K562 (cell line): Measurements from ENCODE around the gene XKR3. TPM values are rescaled to one million over a fixed set of nuclear protein-coding genes. Genes with fewer than 3 reads are reported as not detected.
A peak's percentile ranks its signal among the peaks of the same experiment; 100 is the strongest.

Experiments used
- ATAC-seq: fragments of 200-7000 bp; cut with Tn5 transposase; 3 replicates; pipeline ENCODE4 v1.9.1; 2020; ENCODE audit warnings: moderate library complexity
- BruUV-seq: library from RNA; stranded (reverse); fragments of 400-500 nt; replicated peaks from 2 replicates; lab custom pipeline; 2021; lab: Mats Ljungman, UMichigan
- CTCF ChIA-PET: fragments of 300-600 bp; formaldehyde crosslinking; extraction: SDS; loops from one replicate; lab custom pipeline; 2021; ENCODE audit warnings: low intra/inter-chr PET ratio; lab: Yijun Ruan, JAX
- POLR2A ChIA-PET: fragments of 300-600, 350-650 bp; sonication (Branson Sonifier 250); formaldehyde crosslinking; extraction: SDS; loops from one replicate; lab custom pipeline; 2021; ENCODE audit warnings: antibody characterized with exemption, inconsistent platforms; lab: Yijun Ruan, JAX
- DNase-seq, 4 experiments: peaks; one replicate each; pipeline versions ENCODE4 v3.0.0 to v3.0.0-alpha.2; 2011 to 2018; ENCODE audit warnings: low spot score in 3 of 4, mixed read lengths in 3 of 4; ENCODE audit errors: extremely low read depth in 1 of 4
- FAIRE-seq: peaks from 2 replicates; lab custom pipeline; 2011; peaks lifted over from hg19 to GRCh38; lab: Jason Lieb, UNC
- H2AFZ ChIP-seq: 2 replicates; pipeline ENCODE4 v1.6.0; 2011; ENCODE audit warnings: low read depth, low read length, control low read depth, inconsistent platforms
- H3K27ac ChIP-seq: fragments of 200-600 bp; 3 replicates; pipeline ENCODE4 v1.8.0; 2011; ENCODE audit warnings: low read depth, mild to moderate bottlenecking, control low read depth, inconsistent platforms, low read length, moderate library complexity, mixed read lengths; ENCODE audit errors: extremely low read depth
- H3K27me3 ChIP-seq, 2 experiments: fragments of 300-600 bp in 1 of 2; 2 replicates in 1 of 2; 3 replicates in 1 of 2; pipeline versions ENCODE4 v1.6.0 to v1.8.0; 2011; ENCODE audit warnings: inconsistent platforms in 2 of 2, low read length in 2 of 2, mild to moderate bottlenecking in 1 of 2, mixed read lengths in 1 of 2, moderate library complexity in 1 of 2; ENCODE audit not compliant: control insufficient read depth in 2 of 2, insufficient read depth in 2 of 2
- H3K36me3 ChIP-seq: fragments of 300-600 bp; 3 replicates; pipeline ENCODE4 v1.8.0; 2011; ENCODE audit warnings: mild to moderate bottlenecking, low read length, inconsistent platforms; ENCODE audit not compliant: control insufficient read depth, insufficient read depth
- H3K4me1 ChIP-seq, 2 experiments: fragments of 200-600 bp in 1 of 2; replicated peaks in 1 of 2; 2 replicates in 1 of 2; 3 replicates in 1 of 2; pipeline versions ENCODE4 v1.5.1 to v1.8.0; 2011; ENCODE audit warnings: inconsistent platforms in 2 of 2, low read length in 2 of 2, mild to moderate bottlenecking in 1 of 2, mixed read lengths in 1 of 2, moderate library complexity in 1 of 2; ENCODE audit not compliant: control insufficient read depth in 2 of 2, insufficient read depth in 2 of 2
- H3K4me2 ChIP-seq: 2 replicates; pipeline ENCODE4 v1.6.1; 2011; ENCODE audit warnings: low read length, control low read depth, inconsistent platforms, mixed read lengths; ENCODE audit not compliant: insufficient read depth
- H3K4me3 ChIP-seq: fragments of 200-600 bp; sonication (generic), shearing (Covaris generic); 2 replicates; pipeline ENCODE4 v1.5.1; 2016; ENCODE audit warnings: control low read depth, inconsistent platforms
- H3K79me2 ChIP-seq: fragments of 200-600 bp; 3 replicates; pipeline ENCODE4 v1.8.0; 2011; ENCODE audit warnings: low read length, inconsistent platforms; ENCODE audit not compliant: control insufficient read depth, insufficient read depth
- H3K9ac ChIP-seq, 2 experiments: 2 replicates each; pipeline versions ENCODE4 v1.6.0 to v1.6.1; 2011; ENCODE audit warnings: low read depth in 2 of 2, low read length in 2 of 2, control low read depth in 1 of 2, inconsistent platforms in 1 of 2, mild to moderate bottlenecking in 1 of 2, mixed read lengths in 1 of 2; ENCODE audit not compliant: insufficient read depth in 1 of 2
- H3K9me1 ChIP-seq: one replicate; pipeline ENCODE4 v1.6.0; 2011; ENCODE audit warnings: inconsistent platforms, mild to moderate bottlenecking, low read length, moderate library complexity; ENCODE audit not compliant: control insufficient read depth, insufficient read depth
- H3K9me3 ChIP-seq: replicated peaks from 2 replicates; pipeline ENCODE4 v1.5.1; 2011; ENCODE audit warnings: low read depth, low read length, inconsistent platforms; ENCODE audit not compliant: control insufficient read depth, insufficient read depth
- H4K20me1 ChIP-seq: replicated peaks from 2 replicates; pipeline ENCODE4 v1.6.1; 2011; ENCODE audit warnings: low read length, inconsistent platforms, mixed read lengths; ENCODE audit not compliant: control insufficient read depth, insufficient read depth
- ARID1B ChIP-seq: fragments of 450-650 bp; IDR thresholded peaks from 2 replicates; pipeline ENCODE4 v1.6.1; 2016; ENCODE audit warnings: antibody characterized with exemption, mild to moderate bottlenecking, inconsistent platforms
- JUN ChIP-seq, 2 experiments: sonication (generic) in 1 of 2; formaldehyde crosslinking in 1 of 2; IDR thresholded peaks; 2 replicates each; pipeline versions ENCODE4 v1.6.1 to v1.8.0; 2012 to 2022; ENCODE audit warnings: borderline replicate concordance in 2 of 2, mild to moderate bottlenecking in 2 of 2, improper control_type of control experiment in 1 of 2, low read depth in 1 of 2, low read length in 1 of 2, missing genetic modification reagents in 1 of 2
- KHSRP ChIP-seq: fragments of 450-650 bp; IDR thresholded peaks from 2 replicates; pipeline ENCODE4 v1.6.1; 2017
- MTA1 ChIP-seq: fragments of 450-650 bp; IDR thresholded peaks from 2 replicates; pipeline ENCODE4 v1.6.1; 2017; ENCODE audit warnings: borderline replicate concordance
- TAL1 ChIP-seq: fragments of 450-650 bp; IDR thresholded peaks from 2 replicates; pipeline ENCODE4 v1.6.1; 2016; ENCODE audit warnings: mild to moderate bottlenecking
- ZNF436 ChIP-seq: fragments of 250-450, 450-650 bp; sonication (Bioruptor Pico); formaldehyde crosslinking; IDR thresholded peaks from 2 replicates; pipeline ENCODE4 v1.7.0; 2020; ENCODE audit warnings: mild to moderate bottlenecking
- WGBS: fragments of 100-300 bp; shearing (Covaris generic); methylation state at CpG from one replicate; pipeline ENCODE4 v1.1.6; 2016; ENCODE audit warnings: low coverage, mixed read lengths; ENCODE audit not compliant: insufficient coverage; ENCODE audit errors: missing lambda C conversion rate; 5-methylcytosine and 5-hydroxymethylcytosine counted together
- in situ Hi-C: fragments of 300-500 bp; cut with MboI; formaldehyde crosslinking; loops from 4 replicates; pipeline ENCODE4 v1.15.0; 2018; ENCODE audit warnings: inconsistent platforms, mixed read lengths
- intact Hi-C: fragments of 100-400 bp; cut with micrococcal nuclease; formaldehyde crosslinking; loops from 2 replicates; pipeline ENCODE4 v1.14.2; 2022
- polyA plus RNA-seq, 8 experiments: library from polyadenylated mRNA; depleted of rRNA in 4 of 8; stranded (reverse) in 5 of 8; unstranded in 3 of 8; fragments of >200 nt; fragmentation: Nextera tagmentation in 2 of 8; fragmentation: Illumina TruSeq in 1 of 8; extraction: Ambion mirVana in 2 of 8; extraction: Trizol in 1 of 8; gene quantifications; 2 replicates each; pipeline versions ENCODE4 v1.2.1 to v1.2.3, GENCODE V29; 2011 to 2014; ENCODE audit warnings: inconsistent platforms in 1 of 8, missing spikeins in 1 of 8
- total RNA-seq, 7 experiments: library from RNA; depleted of rRNA in 6 of 7; stranded (reverse); fragments of >200 nt in 6 of 7; fragmentation: Illumina TruSeq in 2 of 7; extraction: Trizol in 2 of 7; gene quantifications; 2 replicates each; pipeline versions ENCODE4 v1.2.1 to v1.2.3, GENCODE V29; 2011 to 2021; ENCODE audit warnings: low replicate concordance in 1 of 7
- TF ChIP-seq, protein P1 (sequence below): sonication (generic); formaldehyde crosslinking; IDR thresholded peaks from 2 replicates; pipeline ENCODE4 v1.5.0; 2020; ENCODE audit warnings: missing genetic modification reagents
- TF ChIP-seq, protein P2 (sequence below), 2 experiments: fragments of 250-450 bp in 1 of 2; fragments of 450-650 bp in 1 of 2; sonication (Bioruptor Pico) in 1 of 2; IDR thresholded peaks; 2 replicates each; pipeline versions ENCODE4 v1.6.1 to v1.8.0; 2016 to 2021; ENCODE audit warnings: mild to moderate bottlenecking in 2 of 2, moderate library complexity in 2 of 2, missing compliant biosample characterization in 1 of 2, missing genetic modification characterization in 1 of 2
- TF ChIP-seq, protein P3 (sequence below): fragments of 250-450 bp; sonication (Bioruptor Pico); IDR thresholded peaks from 2 replicates; pipeline ENCODE4 v1.5.0; 2021
- TF ChIP-seq, protein P4 (sequence below), 2 experiments: fragments of 450-650 bp; IDR thresholded peaks; 2 replicates each; pipeline ENCODE4 v1.6.1; 2016; ENCODE audit warnings: mild to moderate bottlenecking in 2 of 2, borderline replicate concordance in 1 of 2, low read depth in 1 of 2, moderate library complexity in 1 of 2

Gene XKR3
- total and polyA plus RNA-seq, 9 of the 15 experiments (the other 6 are each of a cell fraction or from before 2014, with no cell fraction given) = 3.5 to 11.5 (median 7.1) TPM

DNA sequence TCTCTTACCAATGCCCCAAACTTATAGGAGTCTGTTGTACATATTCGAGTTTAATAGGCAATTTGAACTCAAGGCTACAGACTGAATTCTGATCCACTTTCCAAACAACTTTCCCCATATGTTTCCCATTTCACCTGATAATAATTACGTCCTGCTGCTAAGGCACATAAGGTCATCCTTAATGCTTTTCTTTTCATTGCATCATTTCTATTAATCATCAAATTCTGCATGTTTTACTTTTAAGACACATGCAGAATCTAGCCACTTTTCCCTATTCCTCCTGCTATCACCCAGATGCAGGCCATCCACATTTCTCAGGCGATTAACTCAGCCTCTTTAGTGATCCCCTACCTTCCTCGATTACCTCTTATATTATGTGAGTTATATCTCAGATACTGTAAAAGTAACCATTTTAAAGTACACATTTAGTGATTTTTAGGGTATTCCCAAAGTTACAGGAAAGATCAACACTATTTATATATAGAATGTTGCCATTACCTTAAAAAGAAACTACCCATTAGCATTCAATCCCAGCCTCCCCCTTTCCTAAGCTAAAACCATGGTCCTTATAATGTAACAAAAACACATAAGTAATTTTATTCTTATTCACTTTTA, 14.9 kb downstream of the XKR3 start:
- CTCF ChIA-PET = no interaction called here
- Histone ChIP-seq H3K27me3 (no peaks in the 10 kb centered on the region), H3K4me1 (no peaks in the 10 kb centered on the region), H3K4me3 (no peak overlapping the region), H4K20me1 (no peaks in the 10 kb centered on the region), H3K9ac (no peak overlapping the region), H3K36me3 (peaks cover 43% of the 10 kb centered on the region; the same call in 2 of the 3 replicates), H2AFZ (no peak overlapping the region), H3K4me2 (no peak overlapping the region), H3K9me3 (no peaks in the 10 kb centered on the region), H3K9me1 (no peaks in the 10 kb centered on the region), H3K79me2 (no peaks in the 10 kb centered on the region), H3K27ac (no peak overlapping the region)
- in situ Hi-C loops = no loop called here
- peak in 1 of 4 experiments; percentile 49 for DNase-seq
- POLR2A ChIA-PET = interaction anchor here (1.6 kb wide), 1 partner anchor 9 kb away, joined by 6 read pairs; no protein-coding TSS in a partner anchor
- no TSS peak for BruUV-seq
- no peak for FAIRE-seq
- 51% methylated on average over 4 of the region's 4 CpGs for WGBS
- ATAC-seq = peak; percentile 37
- intact Hi-C loops = no loop called here
- TF ChIP-seq, protein P1, sequence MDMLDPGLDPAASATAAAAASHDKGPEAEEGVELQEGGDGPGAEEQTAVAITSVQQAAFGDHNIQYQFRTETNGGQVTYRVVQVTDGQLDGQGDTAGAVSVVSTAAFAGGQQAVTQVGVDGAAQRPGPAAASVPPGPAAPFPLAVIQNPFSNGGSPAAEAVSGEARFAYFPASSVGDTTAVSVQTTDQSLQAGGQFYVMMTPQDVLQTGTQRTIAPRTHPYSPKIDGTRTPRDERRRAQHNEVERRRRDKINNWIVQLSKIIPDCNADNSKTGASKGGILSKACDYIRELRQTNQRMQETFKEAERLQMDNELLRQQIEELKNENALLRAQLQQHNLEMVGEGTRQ (CRISPR knock-in tag) = no peak
- TF ChIP-seq, protein P2, sequence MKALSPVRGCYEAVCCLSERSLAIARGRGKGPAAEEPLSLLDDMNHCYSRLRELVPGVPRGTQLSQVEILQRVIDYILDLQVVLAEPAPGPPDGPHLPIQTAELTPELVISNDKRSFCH (CRISPR knock-in tag; IDR thresholded peaks at IDR 0.05) = no peak
- TF ChIP-seq, protein P2 (tag; IDR thresholded peaks at IDR 0.05) = no peak
- TF ChIP-seq KHSRP (peak; percentile 39; the same call in 1 of the 2 replicates), ARID1B (peak; percentile 54; the same call in 1 of the 2 replicates), ZNF436 (CRISPR knock-in tag) (no peak), TAL1 (peak; percentile 50), JUN (IDR thresholded peaks at IDR 0.05; ENCODE audit: borderline replicate concordance, low read depth, low read length) (peak; percentile 69; the same call in 1 of the 2 replicates), JUN (CRISPR knock-in tag; IDR thresholded peaks at IDR 0.05; ENCODE audit: borderline replicate concordance) (no peak), MTA1 (0 out of 2 replicates have a peak, but pooled peaks have one; percentile 26)
- TF ChIP-seq, protein P3, sequence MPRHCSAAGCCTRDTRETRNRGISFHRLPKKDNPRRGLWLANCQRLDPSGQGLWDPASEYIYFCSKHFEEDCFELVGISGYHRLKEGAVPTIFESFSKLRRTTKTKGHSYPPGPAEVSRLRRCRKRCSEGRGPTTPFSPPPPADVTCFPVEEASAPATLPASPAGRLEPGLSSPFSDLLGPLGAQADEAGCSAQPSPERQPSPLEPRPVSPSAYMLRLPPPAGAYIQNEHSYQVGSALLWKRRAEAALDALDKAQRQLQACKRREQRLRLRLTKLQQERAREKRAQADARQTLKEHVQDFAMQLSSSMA (CRISPR knock-in tag) = 0 out of 2 replicates have a peak, but pooled peaks have one; percentile 20
- TF ChIP-seq, protein P4, sequence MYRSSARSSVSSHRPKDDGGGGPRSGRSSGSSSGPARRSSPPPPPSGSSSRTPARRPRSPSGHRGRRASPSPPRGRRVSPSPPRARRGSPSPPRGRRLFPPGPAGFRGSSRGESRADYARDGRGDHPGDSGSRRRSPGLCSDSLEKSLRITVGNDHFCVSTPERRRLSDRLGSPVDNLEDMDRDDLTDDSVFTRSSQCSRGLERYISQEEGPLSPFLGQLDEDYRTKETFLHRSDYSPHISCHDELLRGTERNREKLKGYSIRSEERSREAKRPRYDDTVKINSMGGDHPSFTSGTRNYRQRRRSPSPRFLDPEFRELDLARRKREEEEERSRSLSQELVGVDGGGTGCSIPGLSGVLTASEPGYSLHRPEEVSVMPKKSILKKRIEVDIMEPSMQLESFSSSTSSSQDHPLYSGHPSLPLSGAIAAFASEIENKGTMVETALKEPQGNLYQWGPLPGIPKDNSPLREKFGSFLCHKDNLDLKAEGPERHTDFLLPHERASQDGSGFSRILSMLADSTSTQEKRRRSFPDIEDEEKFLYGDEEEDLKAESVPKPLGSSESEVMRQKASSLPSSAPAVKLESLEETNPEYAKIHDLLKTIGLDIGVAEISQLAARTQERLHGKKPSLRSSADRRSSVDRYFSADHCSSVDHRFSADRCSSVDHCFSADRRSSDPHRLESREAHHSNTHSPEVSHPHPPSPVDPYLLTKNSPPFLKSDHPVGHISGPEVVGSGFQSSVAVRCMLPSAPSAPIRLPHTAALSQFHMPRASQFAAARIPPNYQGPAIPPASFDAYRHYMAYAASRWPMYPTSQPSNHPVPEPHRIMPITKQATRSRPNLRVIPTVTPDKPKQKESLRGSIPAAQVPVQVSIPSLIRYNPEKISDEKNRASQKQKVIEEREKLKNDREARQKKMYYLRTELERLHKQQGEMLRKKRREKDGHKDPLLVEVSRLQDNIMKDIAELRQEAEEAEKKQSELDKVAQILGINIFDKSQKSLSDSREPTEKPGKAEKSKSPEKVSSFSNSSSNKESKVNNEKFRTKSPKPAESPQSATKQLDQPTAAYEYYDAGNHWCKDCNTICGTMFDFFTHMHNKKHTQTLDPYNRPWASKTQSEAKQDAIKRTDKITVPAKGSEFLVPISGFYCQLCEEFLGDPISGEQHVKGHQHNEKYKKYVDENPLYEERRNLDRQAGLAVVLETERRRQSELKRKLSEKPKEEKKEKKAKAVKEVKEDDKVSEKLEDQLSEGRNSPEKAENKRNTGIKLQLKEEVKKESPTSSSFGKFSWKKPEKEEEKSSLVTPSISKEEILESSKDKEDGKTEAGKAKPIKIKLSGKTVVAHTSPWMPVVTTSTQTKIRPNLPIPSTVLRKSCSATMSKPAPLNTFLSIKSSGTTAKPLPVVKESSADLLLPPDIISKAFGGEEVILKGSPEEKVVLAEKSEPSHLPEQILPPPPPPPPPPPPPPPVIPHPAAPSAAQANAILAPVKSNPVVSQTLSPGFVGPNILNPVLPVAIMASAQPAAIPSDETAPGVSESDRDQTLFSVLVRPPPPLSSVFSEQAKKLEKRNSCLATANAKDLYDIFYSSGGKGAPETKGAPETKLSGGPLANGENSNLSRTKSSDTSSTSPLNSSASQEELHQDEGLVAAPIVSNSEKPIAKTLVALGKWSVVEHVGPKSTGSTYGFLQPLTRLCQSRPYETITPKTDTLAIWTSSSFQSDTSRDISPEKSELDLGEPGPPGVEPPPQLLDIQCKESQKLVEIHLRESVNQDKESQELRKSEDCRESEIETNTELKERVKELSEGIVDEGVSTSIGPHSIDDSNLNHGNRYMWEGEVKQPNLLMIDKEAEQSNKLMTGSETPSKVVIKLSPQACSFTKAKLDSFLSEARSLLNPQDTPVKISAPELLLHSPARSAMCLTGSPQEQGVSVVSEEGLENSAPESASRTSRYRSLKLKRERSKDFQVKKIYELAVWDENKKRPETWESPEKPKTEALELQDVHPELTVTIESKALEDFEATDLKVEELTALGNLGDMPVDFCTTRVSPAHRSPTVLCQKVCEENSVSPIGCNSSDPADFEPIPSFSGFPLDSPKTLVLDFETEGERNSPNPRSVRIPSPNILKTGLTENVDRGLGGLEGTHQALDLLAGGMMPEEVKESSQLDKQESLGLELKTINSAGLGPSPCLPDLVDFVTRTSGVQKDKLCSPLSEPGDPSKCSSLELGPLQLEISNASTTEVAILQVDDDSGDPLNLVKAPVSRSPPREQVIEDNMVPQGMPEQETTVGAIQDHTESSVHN (IDR thresholded peaks at IDR 0.05; ENCODE audit: borderline replicate concordance in 1 of 2, low read depth in 1 of 2) = peak; percentile 9 to 63; a peak in 1 of 4 replicates
